Right hindlimb (tissue), 1 donor: ENCODE results near the gene DPH6.
"Not testable (repeated sequence)": the region's sequence is repeated elsewhere in the genome, so short reads cannot be mapped to it uniquely, and the experiment has no call there.

Source experiments
- DNase-seq: peaks from one replicate; pipeline ENCODE4 v3.0.0-alpha.2; 2018

DPH6 gene

DNA sequence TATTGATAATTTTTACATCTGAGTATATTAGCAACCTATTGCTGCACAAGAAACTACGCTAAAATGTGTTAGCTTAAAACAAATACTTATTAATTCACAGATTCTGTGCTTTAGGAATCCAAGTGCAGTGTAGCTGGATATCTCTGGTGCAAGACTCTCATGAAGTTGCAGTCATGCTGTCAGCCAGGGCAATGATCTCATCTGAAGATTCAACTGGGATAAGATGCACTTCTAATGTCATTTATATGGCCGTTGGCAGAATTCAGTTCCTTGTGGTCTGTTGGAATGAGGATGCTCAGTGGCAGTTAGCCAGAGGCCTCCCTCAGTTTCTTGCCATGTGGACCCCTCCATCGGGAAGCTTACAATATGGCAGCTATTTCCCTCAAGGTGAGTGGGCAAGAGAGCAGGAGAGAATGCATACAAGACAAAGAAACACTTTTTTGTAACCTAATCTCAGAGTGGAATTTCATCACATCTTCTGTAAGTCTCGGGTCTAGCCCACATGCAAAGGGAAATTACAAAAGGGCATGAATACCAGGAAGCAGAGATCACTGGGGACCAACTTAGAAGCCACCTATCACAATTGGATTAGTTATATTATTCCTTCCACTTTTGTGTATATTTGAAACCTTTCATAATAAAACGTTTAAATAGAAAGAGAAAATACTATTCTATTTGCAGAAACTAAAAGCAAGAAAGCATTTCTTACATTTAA lies 61.6 kb downstream of the DPH6 start:
- no peak for DNase-seq

DNA sequence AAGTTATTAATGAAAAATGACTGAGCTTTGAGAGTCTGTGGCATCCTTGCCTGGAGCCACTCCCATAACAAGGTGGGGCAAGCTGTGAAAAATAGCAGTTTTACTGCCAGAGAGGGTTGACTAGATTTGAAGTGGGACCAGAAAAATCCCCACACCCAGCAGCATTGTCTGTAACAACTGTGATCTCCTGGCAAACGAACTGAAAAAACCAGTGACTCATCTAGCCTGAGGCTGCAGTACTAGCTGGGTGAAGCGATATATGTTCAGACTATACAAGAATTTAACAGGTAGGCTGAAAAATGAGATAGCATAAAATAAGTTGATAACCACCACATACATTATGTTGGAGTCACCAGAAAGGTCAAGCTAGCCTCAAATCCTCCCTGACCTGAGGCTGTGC lies 64.0 kb downstream of the DPH6 start:
- no peak for DNase-seq

DNA sequence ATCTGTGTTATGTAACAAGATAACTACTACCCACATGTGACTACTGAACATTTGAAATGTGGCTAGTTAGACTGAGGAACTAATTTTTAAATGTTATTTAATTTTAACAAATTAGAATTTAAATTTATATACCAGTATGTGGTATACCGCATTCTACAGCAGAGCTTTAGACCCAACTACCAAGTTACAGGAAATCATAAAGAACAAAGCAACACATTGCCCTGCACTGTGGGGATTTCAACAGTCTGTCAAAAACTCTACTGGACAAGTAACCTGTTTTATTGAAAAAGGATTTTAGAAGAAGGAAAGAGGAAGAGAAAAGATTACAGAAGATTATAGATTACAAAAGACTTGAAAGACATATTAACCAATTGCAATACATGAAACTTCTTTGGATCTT lies 64.9 kb downstream of the DPH6 start:
- DNase-seq = no peak

DNA sequence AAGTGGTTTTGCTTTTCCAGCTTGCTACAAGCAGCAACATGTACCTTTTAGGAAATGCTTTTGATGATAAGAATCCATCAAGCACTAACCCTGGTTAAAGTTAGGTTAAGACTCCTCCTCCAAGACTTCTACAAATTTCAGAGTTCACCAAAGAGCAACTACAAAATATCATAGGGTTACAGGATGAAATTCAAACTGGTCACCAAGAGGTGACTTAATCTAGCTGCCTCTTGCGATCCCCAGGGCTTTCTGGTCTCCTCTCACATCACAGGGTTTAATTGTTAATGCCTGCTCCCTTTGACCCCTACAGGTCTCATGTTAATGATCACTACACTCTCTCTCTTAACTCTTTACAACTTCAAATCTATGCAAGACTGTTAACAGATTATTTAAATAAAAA lies 66.5 kb downstream of the DPH6 start:
- DNase-seq = no peak

DNA sequence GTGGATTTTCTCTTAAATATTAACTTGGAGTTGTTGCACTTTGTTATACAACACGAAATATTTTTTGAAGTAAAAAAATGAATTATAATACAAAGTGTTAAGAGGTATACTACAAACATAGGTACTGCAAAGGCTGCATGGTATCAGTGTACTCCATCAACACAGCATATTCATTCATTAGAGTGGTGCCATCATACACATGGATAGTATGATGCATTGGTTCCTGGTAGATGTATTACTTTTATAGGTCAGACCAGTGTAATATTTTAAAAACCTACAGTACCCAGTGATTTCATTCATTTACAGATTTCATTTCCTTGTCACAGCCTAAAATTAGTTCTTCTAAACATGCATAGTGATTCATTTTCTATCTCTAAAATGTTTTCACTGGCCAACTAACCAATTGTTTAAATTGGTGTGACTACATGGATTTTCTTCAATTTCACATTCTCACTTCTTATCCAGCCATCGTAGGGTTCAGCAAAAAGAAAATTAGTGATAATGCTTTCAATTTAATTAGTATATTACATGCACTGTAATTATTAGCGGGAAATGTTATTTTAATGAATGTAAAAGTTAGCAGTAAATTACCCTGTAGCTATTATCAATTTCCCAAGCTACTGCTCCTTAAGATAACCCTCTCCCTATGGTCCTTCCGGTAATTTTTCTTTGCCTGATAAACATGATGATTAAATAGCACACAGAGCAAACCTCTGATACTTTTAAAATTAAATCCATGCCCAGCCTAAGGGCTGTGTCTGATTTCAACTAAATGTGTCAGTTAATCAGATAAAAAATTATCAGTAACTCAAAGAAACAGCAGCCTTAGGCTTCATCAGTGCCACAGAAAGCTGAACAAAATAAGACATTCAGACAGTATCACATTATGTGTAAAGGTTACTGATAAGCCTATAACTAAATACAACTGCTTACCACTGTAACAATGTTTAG lies 68.4 kb downstream of the DPH6 start:
- no peak for DNase-seq

DNA sequence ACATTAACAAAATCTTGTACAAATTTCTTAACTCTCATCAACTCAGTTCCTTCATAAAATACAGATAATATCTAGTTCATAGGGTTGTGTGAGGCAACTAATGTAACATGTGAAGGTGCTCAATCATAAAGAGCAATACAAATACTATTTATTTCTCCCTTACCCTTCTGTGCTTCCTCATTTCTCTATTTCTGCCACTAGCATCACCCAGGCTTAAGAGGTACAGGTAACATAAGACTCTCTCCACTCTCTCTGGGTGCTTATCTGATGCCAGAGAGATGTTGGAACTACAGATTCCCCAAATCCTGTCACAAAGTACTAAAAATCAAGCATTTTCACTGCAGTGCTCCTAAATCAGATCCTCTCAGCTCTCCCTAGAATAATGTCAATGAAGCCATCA lies 74.9 kb downstream of the DPH6 start:
- no peak for DNase-seq

DNA sequence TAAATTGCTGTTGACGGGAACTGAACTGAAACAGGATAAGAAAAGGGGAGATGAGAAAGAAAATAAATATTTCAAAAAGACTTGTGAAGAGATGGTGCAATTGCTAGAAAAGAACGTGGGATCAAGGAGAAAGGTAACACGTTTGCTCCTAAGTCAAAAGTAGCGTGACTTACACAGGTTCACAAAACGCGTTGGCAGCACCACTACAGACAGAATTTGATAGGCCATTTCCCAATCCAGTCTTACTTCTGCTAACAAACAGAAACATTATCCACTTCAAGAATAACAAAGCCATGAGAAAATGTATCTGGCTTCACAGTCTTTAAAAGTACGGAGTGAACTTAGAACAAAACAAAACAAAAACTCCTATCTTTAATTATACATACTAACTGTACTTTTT lies 75.5 kb downstream of the DPH6 start:
- no peak for DNase-seq

DNA sequence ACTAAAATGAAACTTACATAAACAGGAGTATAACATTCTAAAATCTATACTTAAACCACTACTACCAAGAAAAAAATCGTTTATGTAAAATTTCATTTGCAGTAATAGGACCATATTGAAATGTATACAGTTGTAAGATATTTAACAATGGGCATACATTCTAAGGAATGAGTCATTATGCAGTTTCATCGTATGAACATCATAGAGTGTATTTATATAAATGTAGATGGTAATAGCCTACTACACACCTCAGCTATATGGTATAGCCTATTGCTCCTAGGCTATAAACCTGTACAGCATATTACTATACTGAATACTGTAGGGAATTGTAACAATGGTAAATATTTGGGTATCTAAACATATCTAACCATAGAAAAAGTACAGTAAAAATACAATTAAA lies 79.5 kb downstream of the DPH6 start:
- DNase-seq = no peak

DNA sequence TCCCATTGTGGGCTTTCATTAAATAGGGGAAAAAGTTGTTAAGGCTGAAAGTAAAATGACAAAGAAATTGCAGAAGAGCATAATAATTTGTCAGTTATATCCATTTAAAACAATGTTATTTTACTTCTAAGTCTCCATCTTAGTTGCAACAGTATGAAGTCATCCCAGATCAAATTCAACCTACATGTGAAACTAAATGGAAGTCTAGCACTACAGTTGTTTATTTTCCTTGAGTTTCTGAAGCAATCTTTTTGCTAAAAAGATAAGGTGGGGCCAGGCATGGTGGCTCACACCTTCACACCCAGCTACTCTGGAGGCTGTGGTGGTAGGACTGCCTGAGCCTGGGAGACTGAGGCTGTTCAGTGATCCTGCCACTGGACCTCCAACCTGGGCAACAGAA lies 80.2 kb downstream of the DPH6 start:
- DNase-seq = no peak

DNA sequence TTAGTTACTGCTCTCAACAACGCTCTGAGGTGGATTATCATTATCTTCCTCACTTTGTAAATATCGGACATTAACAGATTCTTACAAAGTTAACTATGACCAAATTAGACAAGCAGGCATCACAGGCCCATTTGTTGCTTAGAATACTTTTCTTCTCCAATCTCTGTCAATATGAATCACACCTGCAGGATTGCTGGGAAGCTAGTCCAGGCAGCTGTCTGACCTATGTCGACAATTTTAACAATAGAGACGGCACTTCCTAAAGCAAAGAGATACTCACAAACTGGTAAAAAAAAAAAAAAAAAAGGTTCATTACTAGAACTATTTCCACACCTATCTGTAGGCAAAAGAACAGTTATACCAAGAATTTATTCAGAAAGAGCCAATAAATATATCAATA lies 85.3 kb downstream of the DPH6 start:
- no peak for DNase-seq

DNA sequence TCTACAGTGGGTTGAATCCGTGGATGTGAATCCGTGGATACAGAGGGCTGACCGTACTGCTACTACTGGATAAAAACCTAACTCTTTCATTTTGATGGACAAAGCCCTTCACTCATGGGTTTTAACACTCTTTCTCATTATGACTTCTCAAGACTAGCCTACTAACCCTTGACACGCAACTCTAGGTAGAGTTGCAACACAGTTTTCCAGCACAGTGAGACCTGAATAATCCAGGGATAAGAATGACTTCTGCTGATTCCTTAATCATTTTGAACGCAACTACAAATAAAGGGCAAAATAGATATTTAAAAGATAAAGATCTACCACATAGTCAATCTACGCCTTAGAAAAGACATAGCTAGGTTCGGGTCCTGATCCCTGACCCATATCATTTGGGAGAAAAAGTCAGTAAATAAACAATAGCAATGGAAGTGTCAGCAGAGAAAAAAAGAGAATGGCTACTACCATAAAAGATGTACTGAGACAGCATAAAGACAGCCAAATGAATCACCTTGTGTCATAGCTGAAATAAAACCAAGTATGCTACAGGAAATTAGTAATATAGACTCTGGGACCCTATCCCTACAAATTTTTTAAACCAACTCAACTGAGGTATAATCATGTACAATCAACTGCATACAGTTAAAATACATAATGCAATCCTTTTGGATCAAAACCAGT lies 87.6 kb downstream of the DPH6 start:
- no peak for DNase-seq

DNA sequence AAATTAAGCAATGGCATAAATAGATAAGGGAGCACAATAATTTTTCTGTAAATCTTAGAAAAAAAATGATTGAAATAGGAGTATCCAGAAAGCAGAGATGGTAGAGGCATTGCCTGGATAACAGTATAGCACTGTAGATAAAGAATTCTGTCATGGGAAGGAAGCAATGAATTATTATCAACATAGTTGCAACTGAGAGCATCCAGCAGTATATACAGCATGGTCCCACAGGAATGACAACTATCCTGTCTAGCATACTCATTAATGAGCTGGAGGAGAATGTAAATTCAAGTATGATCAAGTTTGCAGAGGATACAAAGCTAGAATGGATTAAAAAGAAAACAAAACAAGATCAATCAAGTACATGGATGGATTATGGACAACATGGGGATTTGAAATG lies 90.8 kb downstream of the DPH6 start:
- DNase-seq = no peak

DNA sequence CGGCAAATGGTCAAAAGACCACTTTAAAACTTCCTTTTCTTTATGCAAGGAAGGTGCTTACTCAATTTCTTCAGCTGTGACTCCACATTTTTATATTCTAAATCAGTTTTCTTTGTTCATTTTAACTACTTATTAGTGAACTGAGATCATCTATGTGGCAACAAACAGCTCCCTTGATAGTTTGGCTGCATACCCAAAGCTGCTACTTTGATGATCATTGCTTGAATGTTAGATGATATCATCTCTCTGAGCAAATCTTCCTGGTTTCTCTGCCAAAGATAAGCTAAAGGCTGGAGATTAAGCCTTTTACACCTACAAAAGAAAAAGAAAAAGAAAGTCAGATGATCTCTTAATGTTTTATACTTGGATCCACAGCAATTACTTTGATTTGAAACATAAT lies 95.5 kb downstream of the DPH6 start:
- DNase-seq = no peak

DNA sequence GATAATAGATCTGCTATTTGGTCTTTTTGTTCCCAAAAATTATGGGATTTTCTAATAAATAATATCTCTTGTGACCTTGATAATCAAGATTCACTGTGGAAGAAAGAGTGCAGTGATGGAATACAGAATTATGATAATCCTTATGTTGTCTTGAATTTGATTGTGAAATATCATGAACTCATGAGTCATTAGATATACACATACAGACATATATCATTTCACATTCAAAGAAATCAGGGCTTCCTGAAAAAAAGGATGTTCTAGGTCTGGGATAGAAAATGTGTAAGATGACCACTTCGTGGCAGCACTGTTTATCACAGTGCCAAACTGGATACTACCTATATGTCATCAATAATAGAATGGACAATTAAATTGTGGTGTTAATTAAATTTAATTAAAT lies 97.7 kb downstream of the DPH6 start:
- no peak for DNase-seq

DNA sequence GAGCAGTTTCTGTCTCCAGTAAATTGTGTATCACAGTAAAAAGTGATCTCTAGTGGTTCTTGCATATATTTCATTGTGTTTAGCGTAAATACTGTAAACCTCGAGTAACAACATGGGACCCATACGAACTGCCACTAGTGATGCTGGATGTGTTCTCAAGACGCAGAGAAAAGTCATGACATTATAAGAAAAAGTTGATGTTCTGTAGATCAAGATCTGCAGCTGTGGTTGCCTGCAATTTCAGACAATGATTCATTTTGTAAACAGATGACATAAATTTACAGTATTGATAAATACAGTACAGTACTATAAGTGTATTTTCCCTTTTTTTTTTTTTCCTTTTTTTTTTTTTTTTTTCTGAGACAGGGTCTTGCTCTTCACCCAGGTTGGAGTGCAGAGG lies 100.1 kb downstream of the DPH6 start:
- DNase-seq = no peak

DNA sequence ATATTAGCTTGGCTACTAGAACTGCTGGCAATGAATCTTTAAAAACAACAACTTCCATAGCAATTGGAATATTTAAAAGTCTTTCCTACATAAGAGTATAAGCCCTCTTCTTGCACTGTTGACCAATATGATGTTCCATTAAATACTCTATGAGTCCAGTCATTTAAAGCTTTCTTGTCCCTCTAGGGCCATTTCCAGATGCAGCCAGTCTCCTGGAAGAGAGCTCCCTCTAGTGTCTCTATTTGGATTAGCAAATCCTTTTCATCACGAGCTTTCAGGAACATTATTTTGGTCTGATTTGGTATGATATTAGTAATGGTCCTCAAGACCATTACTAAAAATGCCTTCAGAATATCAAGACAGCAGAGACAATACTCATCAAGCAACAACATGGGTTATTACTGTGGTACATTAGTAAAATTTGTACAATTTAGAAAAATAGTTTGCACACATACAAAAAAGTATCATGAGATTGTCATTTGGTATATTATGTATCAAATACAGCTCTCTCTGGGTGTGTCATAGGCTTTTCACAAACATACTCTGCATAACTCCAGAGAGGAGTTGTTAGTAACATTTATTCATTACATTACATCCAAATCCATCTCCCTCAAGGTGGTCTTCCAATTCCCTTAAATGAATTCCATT lies 101.3 kb downstream of the DPH6 start:
- DNase-seq = no peak

DNA sequence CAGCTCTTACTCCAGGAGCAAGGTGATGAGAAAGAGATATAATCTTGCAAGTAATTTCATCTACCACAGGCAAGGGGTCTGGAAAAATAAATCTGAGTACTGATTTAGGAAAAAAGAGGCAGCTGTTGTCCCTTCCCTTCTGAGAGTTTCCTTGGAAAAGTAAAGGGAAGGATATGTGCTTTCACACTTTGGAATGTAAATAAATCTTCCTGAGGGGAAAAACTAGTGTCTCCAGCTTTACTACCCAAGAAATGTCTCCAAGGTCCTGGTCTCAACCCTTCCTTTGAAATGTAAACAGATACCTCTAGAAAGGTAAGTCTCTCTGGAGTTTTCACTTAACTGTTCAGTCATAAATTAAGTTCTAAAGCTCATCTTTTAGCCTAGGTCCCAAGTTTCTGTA lies 102.6 kb downstream of the DPH6 start:
- DNase-seq = no peak

DNA sequence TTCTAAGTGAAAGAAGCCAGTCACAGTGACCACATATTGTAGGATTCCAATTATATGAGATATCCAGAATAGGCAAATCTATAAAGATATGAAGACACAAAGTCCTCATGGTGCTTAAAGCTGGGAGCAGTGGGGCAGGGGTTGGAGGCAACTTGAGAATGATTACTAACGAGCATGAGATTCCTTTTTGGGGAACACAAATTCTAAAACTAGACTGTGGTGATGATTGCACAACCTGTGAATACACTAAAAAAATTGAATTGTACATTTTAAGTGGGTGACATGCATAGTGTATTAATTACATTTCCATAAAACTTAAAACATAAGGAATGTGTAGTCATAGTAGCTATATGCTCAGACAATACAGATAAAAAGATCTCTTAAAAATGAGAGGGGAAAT lies 103.2 kb downstream of the DPH6 start:
- DNase-seq = no peak

DNA sequence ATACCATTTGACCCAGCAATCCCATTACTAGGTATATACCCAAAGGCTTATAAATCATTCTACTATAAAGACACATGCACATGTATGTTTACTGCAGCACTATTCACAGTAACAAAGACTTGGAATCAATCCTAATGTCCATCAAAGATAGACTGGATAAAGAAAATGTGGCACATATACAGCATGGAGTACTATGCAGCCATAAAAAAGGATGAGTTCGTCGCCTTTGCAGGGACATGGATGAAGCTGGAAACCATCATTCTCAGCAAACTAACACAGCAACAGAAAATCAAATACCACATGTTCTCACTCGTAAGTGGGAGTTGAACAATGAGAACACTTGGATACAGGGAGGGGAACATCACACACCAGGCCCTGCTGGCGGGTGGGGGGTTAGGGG lies 104.7 kb downstream of the DPH6 start:
- not testable (repeated sequence) for DNase-seq

DNA sequence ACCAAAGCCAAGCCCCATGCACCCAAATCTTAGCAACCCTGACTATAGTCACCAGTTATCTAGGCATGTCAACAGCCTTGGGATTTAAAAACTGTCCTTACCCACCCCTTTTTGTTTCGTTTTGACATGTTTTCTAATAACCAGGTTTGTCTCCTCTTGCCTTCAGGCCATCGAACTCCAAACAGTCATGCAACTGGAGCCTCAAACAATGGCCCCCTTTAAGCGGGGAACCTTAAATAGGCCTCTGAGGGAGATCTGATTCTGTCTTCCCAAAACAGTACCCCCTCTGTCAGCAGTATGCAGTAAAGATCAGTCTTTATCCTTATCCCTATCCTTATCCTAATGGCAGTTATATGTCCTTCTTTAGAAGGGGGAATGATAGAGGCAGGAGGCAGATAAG lies 105.7 kb downstream of the DPH6 start:
- DNase-seq = no peak

DNA sequence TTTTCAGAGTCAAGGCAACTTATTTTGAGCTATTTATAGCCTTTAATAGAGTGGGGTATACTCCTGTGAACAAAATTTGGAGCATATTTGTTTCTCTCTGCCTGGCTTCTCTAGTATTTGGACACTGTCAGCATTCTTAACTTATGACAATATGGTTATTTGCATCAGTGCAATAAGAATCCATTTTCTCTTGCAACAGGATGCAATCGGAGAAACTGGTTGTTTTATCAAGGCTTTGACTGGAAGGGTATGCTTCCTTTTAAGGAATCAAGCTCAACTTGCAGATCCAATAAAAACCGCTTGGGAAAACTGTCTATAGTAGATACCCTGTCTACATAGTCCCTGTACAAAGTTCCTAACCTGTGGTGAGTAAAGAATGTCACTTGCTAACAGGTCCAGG lies 106.7 kb downstream of the DPH6 start:
- no peak for DNase-seq

DNA sequence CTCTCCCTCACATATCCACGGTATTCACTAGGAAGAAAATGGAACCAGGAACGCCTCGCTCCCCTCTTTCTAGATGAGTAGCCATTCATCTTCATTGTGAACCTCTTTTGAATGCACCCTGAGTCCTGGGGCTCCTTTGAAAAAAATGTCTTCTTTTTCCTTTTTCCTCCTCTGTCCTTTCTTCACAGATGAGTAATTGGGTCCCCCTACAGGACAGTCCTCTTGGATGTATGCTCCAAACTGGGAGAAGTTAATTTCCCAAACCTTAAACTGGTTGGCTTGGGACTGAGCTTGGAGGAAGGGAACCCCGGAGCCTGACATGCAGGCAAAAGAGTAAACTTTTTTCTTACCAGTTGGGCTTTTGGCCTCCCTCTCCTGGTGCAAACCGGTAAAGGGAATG lies 108.8 kb downstream of the DPH6 start:
- DNase-seq = no peak

DNA sequence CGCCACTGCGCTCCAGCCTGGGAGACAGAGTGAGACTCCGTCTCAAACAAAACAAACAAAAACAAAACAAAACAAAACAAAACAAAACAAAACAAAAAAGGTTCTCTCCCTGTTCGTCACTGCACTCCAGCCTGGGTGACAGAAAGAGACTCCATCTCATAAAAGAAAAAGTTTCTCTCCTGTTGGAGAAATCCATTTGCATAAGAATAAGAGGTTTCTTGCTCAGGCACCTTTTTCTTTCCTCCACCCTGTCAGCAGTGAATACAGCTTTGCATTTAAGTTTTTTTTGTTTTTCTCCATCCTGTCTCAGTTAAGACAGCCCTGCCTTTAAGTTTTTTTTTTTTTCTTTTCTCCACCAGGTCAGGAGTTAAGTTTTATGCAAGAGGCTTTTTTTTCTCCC lies 109.5 kb downstream of the DPH6 start:
- DNase-seq = no peak
